ENCODE measurements around the gene ZMYM2.

DNA sequence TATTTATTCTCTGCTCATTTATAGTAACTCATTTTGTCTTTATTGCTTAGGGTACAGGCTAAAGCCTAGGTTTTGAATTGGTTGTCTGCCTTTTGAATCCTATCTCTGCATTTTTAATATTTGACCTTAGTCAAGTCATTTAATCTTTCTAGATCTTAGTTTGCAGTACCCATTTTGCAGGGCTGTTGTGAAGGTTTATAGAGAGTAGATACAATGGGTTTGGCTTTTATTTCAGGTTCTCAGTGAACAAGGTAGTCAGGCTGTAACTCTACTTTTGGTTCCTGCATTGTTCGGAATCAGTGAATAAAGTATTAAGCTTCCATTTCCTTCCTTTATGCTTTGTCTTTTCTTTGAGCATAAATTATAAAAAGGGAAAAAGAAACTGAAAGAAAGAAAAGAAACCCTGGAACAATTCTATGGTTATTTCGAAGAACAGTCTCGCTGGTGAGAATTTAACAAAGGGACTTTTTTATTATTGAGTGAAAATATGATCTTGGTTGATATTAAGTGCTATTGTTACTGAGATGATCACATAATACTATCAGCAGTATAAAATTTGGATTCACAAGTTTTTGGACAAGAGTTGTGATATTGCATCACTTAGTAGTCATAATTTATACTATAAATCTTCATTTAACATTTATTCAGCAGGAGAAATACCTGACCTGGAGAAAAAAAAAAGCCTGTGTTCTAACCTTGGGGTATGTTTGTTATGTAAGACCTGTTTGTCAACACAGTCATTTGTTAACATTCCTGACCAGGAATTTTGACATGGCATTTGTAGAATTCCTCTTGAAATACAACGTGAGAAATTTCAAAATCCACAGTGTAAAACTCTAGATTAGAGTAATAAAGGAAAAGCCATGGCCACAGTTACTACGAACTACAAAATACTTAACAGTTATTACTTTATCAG, 91.3 kb downstream of the ZMYM2 start:
- TF ChIP-seq, protein P1, sequence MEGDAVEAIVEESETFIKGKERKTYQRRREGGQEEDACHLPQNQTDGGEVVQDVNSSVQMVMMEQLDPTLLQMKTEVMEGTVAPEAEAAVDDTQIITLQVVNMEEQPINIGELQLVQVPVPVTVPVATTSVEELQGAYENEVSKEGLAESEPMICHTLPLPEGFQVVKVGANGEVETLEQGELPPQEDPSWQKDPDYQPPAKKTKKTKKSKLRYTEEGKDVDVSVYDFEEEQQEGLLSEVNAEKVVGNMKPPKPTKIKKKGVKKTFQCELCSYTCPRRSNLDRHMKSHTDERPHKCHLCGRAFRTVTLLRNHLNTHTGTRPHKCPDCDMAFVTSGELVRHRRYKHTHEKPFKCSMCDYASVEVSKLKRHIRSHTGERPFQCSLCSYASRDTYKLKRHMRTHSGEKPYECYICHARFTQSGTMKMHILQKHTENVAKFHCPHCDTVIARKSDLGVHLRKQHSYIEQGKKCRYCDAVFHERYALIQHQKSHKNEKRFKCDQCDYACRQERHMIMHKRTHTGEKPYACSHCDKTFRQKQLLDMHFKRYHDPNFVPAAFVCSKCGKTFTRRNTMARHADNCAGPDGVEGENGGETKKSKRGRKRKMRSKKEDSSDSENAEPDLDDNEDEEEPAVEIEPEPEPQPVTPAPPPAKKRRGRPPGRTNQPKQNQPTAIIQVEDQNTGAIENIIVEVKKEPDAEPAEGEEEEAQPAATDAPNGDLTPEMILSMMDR (IDR thresholded peaks at IDR 0.05) = no peak
- TF ChIP-seq EP300 (IDR thresholded peaks at IDR 0.05) (no peak), POLR2A (IDR thresholded peaks at IDR 0.05) (no peak), POLR2AphosphoS5 (IDR thresholded peaks at IDR 0.05) (no peak)
